CD4-positive, alpha-beta T cell (primary cell): Measurements from ENCODE around the gene NELL2. TPM values are rescaled to one million over a fixed set of nuclear protein-coding genes. Genes with fewer than 3 reads are reported as not detected.

Experiments
- ATAC-seq: fragments of 200-7000 bp; cut with Tn5 transposase; one replicate; pipeline ENCODE4 v1.10.0; 2022; ENCODE audit warnings: mild to moderate bottlenecking; ENCODE audit not compliant: poor library complexity
- CTCF ChIA-PET: fragments of 350-600 bp; sonication (Branson Sonifier 250); formaldehyde crosslinking; loops from one replicate; lab custom pipeline; 2021; ENCODE audit warnings: antibody characterized with exemption, inconsistent platforms; lab: Charles Lee
- POLR2A ChIA-PET: fragments of 350-600 bp; sonication (Branson Sonifier 250); formaldehyde crosslinking; loops from one replicate; lab custom pipeline; 2021; ENCODE audit warnings: antibody characterized with exemption, inconsistent platforms; lab: Charles Lee
- DNase-seq, 14 experiments: peaks; one replicate each; pipeline ENCODE4 v3.0.0-alpha.2; 2013 to 2020; ENCODE audit warnings: mixed read lengths in 2 of 14
- H3K27ac ChIP-seq, 2 donors: one replicate each; pipeline versions ENCODE4 v1.5.1 to v1.7.0; 2013; ENCODE audit warnings: low read length in 2 of 2, low read depth in 1 of 2, mild to moderate bottlenecking in 1 of 2
- H3K27me3 ChIP-seq, 2 experiments: 1 replicate in 1 of 2; 2 replicates in 1 of 2; pipeline versions ENCODE4 v1.6.1 to v1.7.0; 2013; ENCODE audit warnings: low read length in 2 of 2, control low read depth in 1 of 2, mild to moderate bottlenecking in 1 of 2, moderate library complexity in 1 of 2; ENCODE audit not compliant: insufficient read depth in 2 of 2, control insufficient read depth in 1 of 2
- H3K36me3 ChIP-seq: one replicate; pipeline ENCODE4 v1.6.1; 2013; ENCODE audit warnings: low read length, control low read depth; ENCODE audit not compliant: insufficient read depth
- H3K4me1 ChIP-seq: one replicate; pipeline ENCODE4 v1.6.1; 2013; ENCODE audit warnings: low read length, control low read depth; ENCODE audit not compliant: insufficient read depth
- H3K4me3 ChIP-seq: one replicate; pipeline ENCODE4 v1.5.1; 2013; ENCODE audit warnings: mild to moderate bottlenecking, low read length, moderate library complexity
- H3K9me3 ChIP-seq, 2 experiments: 1 replicate in 1 of 2; 2 replicates in 1 of 2; pipeline versions ENCODE4 v1.6.1 to v1.7.0; 2013; ENCODE audit warnings: low read length in 2 of 2, mild to moderate bottlenecking in 2 of 2, control low read depth in 1 of 2, moderate library complexity in 1 of 2; ENCODE audit not compliant: control insufficient read depth in 1 of 2, insufficient read depth in 1 of 2
- H3K27ac Mint-ChIP-seq: one replicate; pipeline ENCODE4 v1.8.0; 2020; ENCODE audit warnings: mixed read lengths
- H3K27me3 Mint-ChIP-seq: one replicate; pipeline ENCODE4 v1.8.0; 2021; ENCODE audit warnings: mixed read lengths
- H3K36me3 Mint-ChIP-seq: one replicate; pipeline ENCODE4 v1.8.0; 2021; ENCODE audit warnings: low read depth, mixed read lengths
- H3K4me1 Mint-ChIP-seq: one replicate; pipeline ENCODE4 v1.8.0; 2021; ENCODE audit warnings: low read depth, mixed read lengths
- H3K4me3 Mint-ChIP-seq: one replicate; pipeline ENCODE4 v1.8.0; 2020; ENCODE audit warnings: mild to moderate bottlenecking, mixed read lengths
- H3K9me3 Mint-ChIP-seq: one replicate; pipeline ENCODE4 v1.8.0; 2020; ENCODE audit warnings: mixed read lengths
- intact Hi-C, 2 experiments: fragments of 100-400 bp; cut with DNase I in 1 of 2; cut with micrococcal nuclease in 1 of 2; formaldehyde crosslinking; loops; one replicate each; pipeline versions ENCODE4 v1.15.1 to v1.9.0; 2023 to 2025; cut with DNase I, micrococcal nuclease
- total RNA-seq, 174 experiments: library from RNA in 2 of 174; stranded (reverse) in 2 of 174; gene quantifications; one replicate each; pipeline ENCODE4 v1.2.3 and lab custom pipeline; 2021 to 2026
- TF ChIP-seq, protein P1 (sequence below): fragments of 200-600 bp; IDR thresholded peaks from one replicate; pipeline ENCODE4 v1.8.0; 2022; ENCODE audit warnings: antibody characterized with exemption, mild to moderate bottlenecking

NELL2 gene
- total RNA-seq, 2 experiments from 2014 or later: 142 to 147 TPM

DNA sequence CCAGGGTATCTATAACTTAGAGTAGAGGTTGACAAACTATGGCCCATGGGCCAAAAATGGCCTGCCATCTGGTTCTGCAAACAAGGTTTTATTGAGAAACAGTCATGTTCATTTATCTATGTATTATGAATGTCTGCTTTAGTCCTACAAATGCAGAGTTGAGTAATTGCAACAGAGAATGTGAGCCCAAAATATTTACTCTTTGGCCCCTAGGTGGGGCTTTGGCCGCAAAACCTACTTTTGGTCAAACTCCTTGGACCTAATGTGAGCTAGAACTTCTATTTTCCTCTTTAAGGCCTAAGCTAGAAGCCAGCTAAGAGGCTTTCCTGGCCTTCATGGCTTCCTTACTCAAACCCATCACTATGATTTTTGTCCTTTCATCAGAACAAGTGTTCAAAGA lies 379.1 kb downstream of the NELL2 start:
- Histone ChIP-seq H3K27ac (no peak overlapping the region), H3K9me3 (peaks cover 0 to 12% of the 10 kb centered on the region in 2 experiments), H3K4me3 (no peak overlapping the region), H3K36me3 (no peaks in the 10 kb centered on the region), H3K4me1 (no peaks in the 10 kb centered on the region), H3K27me3 (no peaks in the 10 kb centered on the region)
- H3K9me3 Mint-ChIP-seq: no peaks in the 10 kb centered on the region
- ChIA-PET CTCF (no interaction called here), POLR2A (no interaction called here)
- DNase-seq (no peak), ATAC-seq (no peak)
- H3K36me3 Mint-ChIP-seq: no peaks in the 10 kb centered on the region
- TF ChIP-seq, protein P1, sequence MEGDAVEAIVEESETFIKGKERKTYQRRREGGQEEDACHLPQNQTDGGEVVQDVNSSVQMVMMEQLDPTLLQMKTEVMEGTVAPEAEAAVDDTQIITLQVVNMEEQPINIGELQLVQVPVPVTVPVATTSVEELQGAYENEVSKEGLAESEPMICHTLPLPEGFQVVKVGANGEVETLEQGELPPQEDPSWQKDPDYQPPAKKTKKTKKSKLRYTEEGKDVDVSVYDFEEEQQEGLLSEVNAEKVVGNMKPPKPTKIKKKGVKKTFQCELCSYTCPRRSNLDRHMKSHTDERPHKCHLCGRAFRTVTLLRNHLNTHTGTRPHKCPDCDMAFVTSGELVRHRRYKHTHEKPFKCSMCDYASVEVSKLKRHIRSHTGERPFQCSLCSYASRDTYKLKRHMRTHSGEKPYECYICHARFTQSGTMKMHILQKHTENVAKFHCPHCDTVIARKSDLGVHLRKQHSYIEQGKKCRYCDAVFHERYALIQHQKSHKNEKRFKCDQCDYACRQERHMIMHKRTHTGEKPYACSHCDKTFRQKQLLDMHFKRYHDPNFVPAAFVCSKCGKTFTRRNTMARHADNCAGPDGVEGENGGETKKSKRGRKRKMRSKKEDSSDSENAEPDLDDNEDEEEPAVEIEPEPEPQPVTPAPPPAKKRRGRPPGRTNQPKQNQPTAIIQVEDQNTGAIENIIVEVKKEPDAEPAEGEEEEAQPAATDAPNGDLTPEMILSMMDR: no peak
- H3K4me1 Mint-ChIP-seq: no peaks in the 10 kb centered on the region
- no peak overlapping the region for H3K4me3 Mint-ChIP-seq
- no peak overlapping the region for H3K27ac Mint-ChIP-seq
- H3K27me3 Mint-ChIP-seq: peaks cover 11% of the 10 kb centered on the region
- intact Hi-C loops: no loop called here

DNA sequence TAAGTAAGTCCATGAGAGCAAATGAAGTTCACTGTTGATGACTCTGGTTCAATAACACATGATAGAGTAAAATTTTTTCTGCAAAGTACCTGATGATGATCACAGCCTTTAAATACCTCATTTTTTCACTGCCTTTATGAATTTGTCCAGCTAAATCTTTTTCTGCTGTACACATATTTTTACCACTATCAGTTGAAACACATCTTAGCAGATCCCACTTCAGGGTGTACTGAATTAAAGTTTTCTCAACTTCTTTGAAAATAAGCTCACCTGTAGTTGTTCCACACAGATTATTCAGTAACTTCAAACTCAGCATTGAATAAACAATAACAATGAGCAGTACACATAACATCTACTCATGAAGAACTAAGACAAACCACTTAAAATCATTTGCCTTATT lies 385.9 kb downstream of the NELL2 start:
- H3K9me3 ChIP-seq: peaks cover 0 to 4% of the 10 kb centered on the region in 2 experiments
- no peaks in the 10 kb centered on the region for H3K4me1 ChIP-seq
- Mint-ChIP-seq H3K4me3 (no peak overlapping the region), H3K4me1 (no peaks in the 10 kb centered on the region), H3K27ac (no peak overlapping the region), H3K27me3 (peaks cover 27% of the 10 kb centered on the region), H3K9me3 (no peaks in the 10 kb centered on the region), H3K36me3 (no peaks in the 10 kb centered on the region)
- intact Hi-C loops: no loop called here
- ATAC-seq: no peak
- TF ChIP-seq, protein P1: no peak
- H3K27ac ChIP-seq: no peak overlapping the region
- ChIA-PET POLR2A (interaction anchor here (1.4 kb wide), 1 partner anchor 12 kb away, joined by 5 read pairs; no protein-coding TSS in a partner anchor), CTCF (no interaction called here)
- no peak for DNase-seq
- H3K4me3 ChIP-seq: no peak overlapping the region
- no peaks in the 10 kb centered on the region for H3K36me3 ChIP-seq
- no peaks in the 10 kb centered on the region for H3K27me3 ChIP-seq

DNA sequence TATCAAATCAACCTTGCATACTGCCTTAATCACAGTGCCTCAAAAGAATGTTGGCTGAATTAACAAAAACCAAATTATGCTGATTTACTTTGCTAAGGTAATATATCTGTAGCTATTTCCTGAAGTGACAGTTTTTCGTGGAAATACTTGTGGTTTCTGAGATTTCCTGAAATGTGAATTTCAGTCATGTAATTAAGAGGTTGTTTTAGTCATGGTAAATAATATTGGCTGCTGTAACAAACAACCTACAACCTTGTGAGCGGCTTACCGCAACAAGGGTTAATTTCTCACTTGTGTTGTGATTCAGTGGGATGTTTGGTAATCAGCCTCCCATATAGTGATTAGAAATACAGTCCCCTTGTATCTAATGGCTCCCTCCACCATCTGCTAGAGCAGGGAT lies 387.9 kb downstream of the NELL2 start:
- Histone ChIP-seq H3K4me1 (no peaks in the 10 kb centered on the region), H3K9me3 (peaks cover 0 to 4% of the 10 kb centered on the region in 2 experiments), H3K27me3 (no peaks in the 10 kb centered on the region), H3K4me3 (no peak overlapping the region), H3K36me3 (no peaks in the 10 kb centered on the region), H3K27ac (no peak overlapping the region)
- no peaks in the 10 kb centered on the region for H3K9me3 Mint-ChIP-seq
- H3K36me3 Mint-ChIP-seq: no peaks in the 10 kb centered on the region
- H3K27ac Mint-ChIP-seq: no peak overlapping the region
- intact Hi-C loops: no loop called here
- H3K27me3 Mint-ChIP-seq: peaks cover 24% of the 10 kb centered on the region
- CTCF ChIA-PET: no interaction called here
- no peak overlapping the region for H3K4me3 Mint-ChIP-seq
- DNase-seq: no peak
- H3K4me1 Mint-ChIP-seq: no peaks in the 10 kb centered on the region
- POLR2A ChIA-PET: no interaction called here
- no peak for ATAC-seq
- TF ChIP-seq, protein P1: no peak
